ENCODE data around the gene ADO. TPM values are rescaled to one million over a fixed set of nuclear protein-coding genes. Genes with fewer than 3 reads are reported as not detected.
A peak's percentile ranks its signal among the peaks of the same experiment; 100 is the strongest.

Gene ADO
- total and polyA plus RNA-seq, 2 donors (not counting 1 experiment from before 2014, with no cell fraction given): 13.2 to 20.6 TPM

DNA sequence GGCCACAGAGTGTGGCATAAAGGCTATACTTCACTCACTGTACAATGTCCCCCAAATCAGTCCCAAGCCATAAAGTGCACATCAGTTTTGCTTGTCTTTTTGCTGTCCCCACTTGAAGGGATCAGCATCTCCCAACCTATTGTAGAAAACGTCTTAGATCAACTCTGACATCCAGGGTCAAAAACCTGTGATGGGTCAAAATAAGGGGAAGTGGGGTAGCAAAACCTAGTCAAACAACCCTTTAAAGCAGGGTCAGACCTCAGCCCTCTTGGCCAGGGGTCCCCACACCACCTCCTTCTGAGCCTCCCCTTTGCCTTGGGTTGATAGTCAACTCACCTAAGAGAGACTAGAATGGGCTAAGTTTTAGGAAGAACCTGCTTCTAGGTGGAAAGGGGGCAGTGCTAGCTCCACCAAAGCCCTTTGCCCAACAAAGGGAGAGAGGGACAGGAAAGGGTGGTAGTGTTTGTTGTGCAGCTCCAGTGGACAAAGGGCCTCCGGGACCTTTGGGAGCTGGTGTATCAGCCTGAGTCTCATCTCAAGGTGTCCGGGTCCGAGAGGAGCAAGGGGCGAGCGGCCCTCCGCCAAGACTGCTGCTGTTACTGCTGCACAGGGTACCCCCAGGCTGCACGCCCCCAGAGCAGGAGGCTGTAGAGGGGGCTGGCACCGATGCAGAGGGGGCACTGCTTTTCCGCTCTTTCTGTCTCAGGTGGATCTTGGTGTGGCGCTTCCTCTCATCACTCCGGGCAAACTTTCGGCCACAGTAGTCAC is 8.3 kb downstream of the ADO start:
- no peak overlapping the region for H3K9ac ChIP-seq (ENCODE audit: insufficient read depth, low read length)

GRCh38 chr10:62813453-62813852 is 8.9 kb downstream of the ADO start:
- no peak overlapping the region for H3K27ac ChIP-seq (ENCODE audit: insufficient read depth, low read length)
- no peaks in the 10 kb centered on the region for H3K79me2 ChIP-seq (ENCODE audit: control insufficient read depth, insufficient read depth, low read length)
- no peak overlapping the region for H2AFZ ChIP-seq (ENCODE audit: low read length)
- peaks cover 20% of the 10 kb centered on the region for H3K27me3 ChIP-seq (ENCODE audit: control insufficient read depth, insufficient read depth, low read length)
- no peak overlapping the region for H3K4me2 ChIP-seq (ENCODE audit: extremely low read depth, insufficient read depth, low read length)
- no peaks in the 10 kb centered on the region for H3K9me3 ChIP-seq (ENCODE audit: control insufficient read depth, insufficient read depth, low read depth, low read length)
- no peak for TF ChIP-seq CTCF (conservative IDR thresholded peaks at IDR 0.05 in 1 of 2, IDR thresholded peaks at IDR 0.05 in 1 of 2; ENCODE audit: low read depth in 1 of 2, low read length in 2 of 2)
- TF ChIP-seq EZH2 (IDR thresholded peaks at IDR 0.05; ENCODE audit: low read length, missing control alignments): no peak
- H3K9ac ChIP-seq (ENCODE audit: insufficient read depth, low read length): no peak overlapping the region
- H3K36me3 ChIP-seq (ENCODE audit: control insufficient read depth, insufficient read depth, low read length): no peaks in the 10 kb centered on the region
- H3K4me1 ChIP-seq (ENCODE audit: control insufficient read depth, extremely low read depth, insufficient read depth, low read length): peaks cover 10% of the 10 kb centered on the region
- no peaks in the 10 kb centered on the region for H4K20me1 ChIP-seq (ENCODE audit: control insufficient read depth, extremely low read depth, insufficient read depth, low read length)
- no peak for DNase-seq (ENCODE audit: low read depth in 2 of 2)
- no peak overlapping the region for H3K4me3 ChIP-seq (replicated peaks in 1 of 4; ENCODE audit: control extremely low read depth in 1 of 4, insufficient read depth in 1 of 4, low read depth in 3 of 4, low read length in 4 of 4)

More for the DNA sequence above, 8.3 kb downstream of the ADO start:
- Histone ChIP-seq H3K79me2 (ENCODE audit: control insufficient read depth, insufficient read depth, low read length) (no peaks in the 10 kb centered on the region), H3K27ac (ENCODE audit: insufficient read depth, low read length) (no peak overlapping the region), H3K4me3 (replicated peaks in 1 of 4; ENCODE audit: control extremely low read depth in 1 of 4, insufficient read depth in 1 of 4, low read depth in 3 of 4, low read length in 4 of 4) (no peak overlapping the region), H4K20me1 (ENCODE audit: control insufficient read depth, extremely low read depth, insufficient read depth, low read length) (no peaks in the 10 kb centered on the region), H3K9me3 (ENCODE audit: control insufficient read depth, insufficient read depth, low read depth, low read length) (no peaks in the 10 kb centered on the region), H3K27me3 (ENCODE audit: control insufficient read depth, insufficient read depth, low read length) (peaks cover 20% of the 10 kb centered on the region), H2AFZ (ENCODE audit: low read length) (no peak overlapping the region), H3K36me3 (ENCODE audit: control insufficient read depth, insufficient read depth, low read length) (no peaks in the 10 kb centered on the region), H3K4me1 (ENCODE audit: control insufficient read depth, extremely low read depth, insufficient read depth, low read length) (peaks cover 5% of the 10 kb centered on the region), H3K4me2 (ENCODE audit: extremely low read depth, insufficient read depth, low read length) (no peak overlapping the region)
- TF ChIP-seq CTCF (conservative IDR thresholded peaks at IDR 0.05 in 1 of 2, IDR thresholded peaks at IDR 0.05 in 1 of 2; ENCODE audit: low read depth in 1 of 2, low read length in 2 of 2) (no peak), EZH2 (IDR thresholded peaks at IDR 0.05; ENCODE audit: low read length, missing control alignments) (no peak)
- no peak for DNase-seq (ENCODE audit: low read depth in 2 of 2)

- DNase-seq (ENCODE audit: low read depth in 2 of 2): no peak
- no peak overlapping the region for H3K4me3 ChIP-seq (replicated peaks in 1 of 4; ENCODE audit: control extremely low read depth in 1 of 4, insufficient read depth in 1 of 4, low read depth in 3 of 4, low read length in 4 of 4)
- H3K36me3 ChIP-seq (ENCODE audit: control insufficient read depth, insufficient read depth, low read length): no peaks in the 10 kb centered on the region
- H2AFZ ChIP-seq (ENCODE audit: low read length): no peak overlapping the region
- peak; percentile 13 for TF ChIP-seq EZH2 (IDR thresholded peaks at IDR 0.05; ENCODE audit: low read length, missing control alignments)
- no peak for TF ChIP-seq CTCF (conservative IDR thresholded peaks at IDR 0.05 in 1 of 2, IDR thresholded peaks at IDR 0.05 in 1 of 2; ENCODE audit: low read depth in 1 of 2, low read length in 2 of 2)
- H3K27ac ChIP-seq (ENCODE audit: insufficient read depth, low read length): no peak overlapping the region
- no peaks in the 10 kb centered on the region for H3K9me3 ChIP-seq (ENCODE audit: control insufficient read depth, insufficient read depth, low read depth, low read length)
- no peaks in the 10 kb centered on the region for H3K79me2 ChIP-seq (ENCODE audit: control insufficient read depth, insufficient read depth, low read length)
- no peak overlapping the region for H3K4me2 ChIP-seq (ENCODE audit: extremely low read depth, insufficient read depth, low read length)
- no peaks in the 10 kb centered on the region for H4K20me1 ChIP-seq (ENCODE audit: control insufficient read depth, extremely low read depth, insufficient read depth, low read length)
- no peak overlapping the region for H3K9ac ChIP-seq (ENCODE audit: insufficient read depth, low read length)
- peaks cover 12% of the 10 kb centered on the region for H3K4me1 ChIP-seq (ENCODE audit: control insufficient read depth, extremely low read depth, insufficient read depth, low read length)
- H3K27me3 ChIP-seq (ENCODE audit: control insufficient read depth, insufficient read depth, low read length): peaks cover 25% of the 10 kb centered on the region
These were observed 9.5 kb downstream of the ADO start for GRCh38 chr10:62813981-62814380.
